ENCODE data around the gene RUSC1.
"Not testable (repeated sequence)": the region's sequence is repeated elsewhere in the genome, so short reads cannot be mapped to it uniquely, and the experiment has no call there.

Gene RUSC1, protein sequence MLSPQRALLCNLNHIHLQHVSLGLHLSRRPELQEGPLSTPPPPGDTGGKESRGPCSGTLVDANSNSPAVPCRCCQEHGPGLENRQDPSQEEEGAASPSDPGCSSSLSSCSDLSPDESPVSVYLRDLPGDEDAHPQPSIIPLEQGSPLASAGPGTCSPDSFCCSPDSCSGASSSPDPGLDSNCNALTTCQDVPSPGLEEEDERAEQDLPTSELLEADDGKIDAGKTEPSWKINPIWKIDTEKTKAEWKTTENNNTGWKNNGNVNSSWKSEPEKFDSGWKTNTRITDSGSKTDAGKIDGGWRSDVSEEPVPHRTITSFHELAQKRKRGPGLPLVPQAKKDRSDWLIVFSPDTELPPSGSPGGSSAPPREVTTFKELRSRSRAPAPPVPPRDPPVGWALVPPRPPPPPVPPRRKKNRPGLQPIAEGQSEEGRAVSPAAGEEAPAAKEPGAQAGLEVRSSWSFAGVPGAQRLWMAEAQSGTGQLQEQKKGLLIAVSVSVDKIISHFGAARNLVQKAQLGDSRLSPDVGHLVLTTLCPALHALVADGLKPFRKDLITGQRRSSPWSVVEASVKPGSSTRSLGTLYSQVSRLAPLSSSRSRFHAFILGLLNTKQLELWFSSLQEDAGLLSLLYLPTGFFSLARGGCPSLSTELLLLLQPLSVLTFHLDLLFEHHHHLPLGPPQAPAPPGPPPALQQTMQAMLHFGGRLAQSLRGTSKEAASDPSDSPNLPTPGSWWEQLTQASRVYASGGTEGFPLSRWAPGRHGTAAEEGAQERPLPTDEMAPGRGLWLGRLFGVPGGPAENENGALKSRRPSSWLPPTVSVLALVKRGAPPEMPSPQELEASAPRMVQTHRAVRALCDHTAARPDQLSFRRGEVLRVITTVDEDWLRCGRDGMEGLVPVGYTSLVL

DNA sequence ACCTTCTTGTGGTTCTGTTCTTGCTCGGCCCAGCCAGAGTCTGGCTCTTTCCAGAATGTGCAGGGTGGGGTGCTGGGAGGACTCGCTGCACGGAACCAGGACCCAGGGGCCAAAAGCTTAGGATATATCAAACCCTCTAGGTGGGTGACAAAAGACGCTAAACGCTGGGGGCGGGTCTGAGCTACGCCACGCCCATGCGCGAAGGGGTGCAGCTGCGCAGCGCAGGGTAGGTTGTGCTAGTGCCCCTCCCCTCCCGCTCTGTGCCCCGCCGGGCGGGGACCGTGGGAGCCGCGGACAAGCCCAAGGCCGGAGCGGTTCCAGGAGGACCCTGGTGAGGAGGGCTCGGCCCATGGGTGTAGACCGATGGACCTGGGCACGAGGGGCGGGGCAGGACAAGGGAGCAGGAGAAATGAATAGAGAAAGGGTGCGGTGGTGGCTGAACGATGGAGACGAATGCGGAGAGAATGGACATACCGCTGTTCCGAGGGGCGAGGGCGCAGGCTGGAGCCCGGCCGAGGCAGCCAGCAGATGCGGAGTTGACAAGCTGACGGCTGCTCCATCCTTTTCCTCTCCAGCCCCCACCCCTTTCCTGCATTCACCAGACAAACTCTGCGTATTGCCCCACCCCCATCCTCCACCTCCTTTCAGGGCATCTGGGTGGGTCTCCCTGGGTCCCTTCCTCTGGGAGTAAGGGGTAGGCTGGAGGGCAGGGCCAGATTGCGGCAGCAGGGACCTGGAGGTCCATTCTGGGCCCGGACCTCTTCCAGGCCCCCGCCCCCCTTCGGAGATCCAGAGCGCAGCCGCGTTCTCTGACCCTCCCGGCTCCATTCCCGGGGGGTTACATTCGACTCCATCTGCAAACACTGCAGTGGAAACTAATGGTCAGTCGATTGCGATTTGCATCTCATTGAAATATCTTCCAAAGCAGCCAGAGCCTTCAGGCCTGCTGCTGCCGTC lies at the start of gene RUSC1:
Gene RUSC1, plus strand, starts transcription at position 234 of the 957 bp plus-strand sequence. CDS start 880 bp downstream, outside the sequence.
- peak; percentile 40 for DNase-seq (ENCODE audit: low read depth, low spot score)

DNA sequence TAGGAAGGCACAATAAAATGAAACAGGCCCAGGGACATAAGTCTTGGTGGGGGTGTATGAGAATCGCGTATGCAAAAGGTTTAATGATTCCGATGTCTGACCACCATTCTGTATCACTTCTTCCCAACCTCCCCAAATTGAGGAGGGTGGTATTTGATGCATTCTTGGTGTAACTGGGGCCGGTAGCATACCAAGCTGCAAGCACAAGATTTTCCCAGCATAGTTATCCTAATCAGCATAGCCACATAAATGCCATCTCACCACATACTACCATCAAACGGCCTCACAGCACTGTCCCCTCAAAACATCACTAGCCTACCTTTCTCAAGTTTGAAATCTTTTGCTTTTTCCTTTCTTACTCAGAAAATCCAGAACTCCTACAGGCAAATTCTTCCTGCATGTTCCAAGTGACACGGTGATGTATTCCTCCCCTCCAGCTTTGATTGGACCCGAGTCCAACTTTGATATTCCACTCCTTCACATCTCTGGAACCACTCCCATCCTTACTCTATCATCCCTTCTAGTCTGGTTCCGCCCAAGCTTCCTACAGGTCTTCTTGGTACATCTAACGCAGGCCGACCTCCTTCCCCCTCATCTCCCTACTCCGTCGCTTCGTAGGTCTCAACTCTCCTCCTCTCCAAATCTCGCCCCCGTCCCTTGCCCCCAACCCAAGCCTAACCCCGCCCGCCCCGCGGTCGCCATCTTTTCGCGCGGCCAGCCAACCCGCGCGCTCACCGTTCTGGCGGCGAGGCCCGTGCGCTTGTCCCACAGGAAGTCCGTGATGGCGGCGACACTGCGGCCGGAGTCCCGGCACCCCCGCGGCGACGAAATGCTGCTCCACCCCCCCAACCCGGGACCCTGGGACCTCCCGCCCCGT lies 48.0 kb upstream of the RUSC1 start:
- no peak for DNase-seq (ENCODE audit: low read depth, low spot score)

GRCh38 chr1:155273343-155274245 lies 47.1 kb upstream of the RUSC1 start, which contains the start of gene CLK2:
Gene CLK2, minus strand, starts transcription at chr1:155273504. Its CDS starts 2,527 bp downstream, at chr1:155270977.
- peak; percentile 95 for DNase-seq (ENCODE audit: low read depth, low spot score)

- DNase-seq (ENCODE audit: low read depth, low spot score), result peak; percentile 88
Measured at GRCh38 chr1:155277070-155277901, 43.4 kb upstream of the RUSC1 start, which contains the start of gene HCN3. Gene HCN3, plus strand, starts transcription at chr1:155277463. Its CDS starts 128 bp downstream, at chr1:155277591.

DNA sequence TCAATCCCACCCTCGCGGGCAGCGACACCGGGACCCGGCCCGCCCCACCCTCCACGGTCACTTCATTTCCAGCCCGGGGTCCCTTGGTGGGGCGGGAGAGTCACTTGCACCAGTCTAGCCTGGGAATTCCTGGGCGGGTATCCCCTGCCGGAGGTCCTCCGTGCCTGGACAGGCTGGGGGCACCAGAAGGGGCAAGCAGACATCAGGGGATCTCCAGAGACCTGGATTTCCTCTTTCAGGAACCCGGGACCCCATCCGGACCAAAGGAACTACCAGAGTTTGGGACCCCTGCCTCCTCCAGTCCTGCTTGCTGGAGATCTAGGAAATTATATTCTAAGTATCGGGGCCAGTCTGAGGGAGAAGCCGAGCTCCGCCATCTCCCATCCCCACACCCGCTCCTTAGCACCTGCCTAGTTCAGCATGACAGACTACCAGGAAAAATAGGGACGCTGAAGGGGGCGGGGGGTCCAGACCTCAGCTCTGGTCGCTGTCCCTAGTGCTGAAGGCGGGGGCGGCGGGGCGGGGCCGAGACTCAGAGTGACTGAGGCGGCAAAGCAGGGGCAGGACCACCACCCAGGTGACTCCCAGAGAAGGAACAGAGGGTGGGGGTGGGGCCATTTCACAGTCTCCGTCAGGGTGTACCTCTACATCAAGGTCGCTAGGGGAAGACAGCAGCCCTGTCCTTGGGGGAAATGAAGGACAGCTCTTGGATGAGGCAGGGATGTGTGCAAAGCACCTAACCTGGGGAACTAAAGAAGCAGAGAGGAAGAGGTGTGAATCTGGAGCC lies 42.6 kb upstream of the RUSC1 start:
- DNase-seq (ENCODE audit: low read depth, low spot score), result peak; percentile 56

GRCh38 chr1:155278689-155279160 lies 42.0 kb upstream of the RUSC1 start:
- no peak for DNase-seq (ENCODE audit: low read depth, low spot score)

- no peak for DNase-seq (ENCODE audit: low read depth, low spot score)
Measured at GRCh38 chr1:155279268-155279667, 41.4 kb upstream of the RUSC1 start.

DNA sequence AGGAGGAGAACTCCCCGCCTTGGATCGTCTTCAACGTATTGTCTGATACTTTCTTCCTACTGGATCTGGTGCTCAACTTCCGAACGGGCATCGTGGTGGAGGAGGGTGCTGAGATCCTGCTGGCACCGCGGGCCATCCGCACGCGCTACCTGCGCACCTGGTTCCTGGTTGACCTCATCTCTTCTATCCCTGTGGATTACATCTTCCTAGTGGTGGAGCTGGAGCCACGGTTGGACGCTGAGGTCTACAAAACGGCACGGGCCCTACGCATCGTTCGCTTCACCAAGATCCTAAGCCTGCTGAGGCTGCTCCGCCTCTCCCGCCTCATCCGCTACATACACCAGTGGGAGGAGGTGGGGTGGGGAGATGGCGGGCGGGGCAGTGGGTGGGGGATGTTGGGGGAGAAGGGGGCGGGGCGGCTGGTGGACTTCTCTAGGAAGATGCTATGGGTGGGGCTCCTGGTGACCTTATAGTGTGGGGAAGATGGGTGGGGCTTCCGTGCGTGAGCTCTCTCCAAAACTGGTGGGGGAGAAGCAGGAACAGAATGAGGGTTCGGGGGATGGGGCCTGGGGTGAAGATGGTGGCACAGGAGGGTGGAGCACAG lies 38.1 kb upstream of the RUSC1 start:
- no peak for DNase-seq (ENCODE audit: low read depth, low spot score)

GRCh38 chr1:155284476-155284875 lies 36.2 kb upstream of the RUSC1 start:
- no peak for DNase-seq (ENCODE audit: low read depth, low spot score)

DNA sequence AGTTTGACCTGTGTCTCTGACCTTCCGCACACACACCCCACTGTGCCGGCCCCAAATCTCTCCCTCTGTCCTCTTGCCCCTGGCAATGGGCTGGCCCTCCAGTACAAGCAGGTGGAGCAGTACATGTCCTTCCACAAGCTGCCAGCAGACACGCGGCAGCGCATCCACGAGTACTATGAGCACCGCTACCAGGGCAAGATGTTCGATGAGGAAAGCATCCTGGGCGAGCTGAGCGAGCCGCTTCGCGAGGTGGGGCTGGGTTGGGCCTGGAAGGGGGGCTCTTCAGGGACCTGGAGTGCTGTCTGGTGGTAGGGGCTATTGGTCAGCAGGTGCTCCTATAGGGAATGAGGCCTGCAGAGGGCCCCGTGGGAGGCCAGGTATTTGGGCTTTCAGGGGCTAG lies 35.6 kb upstream of the RUSC1 start:
- DNase-seq (ENCODE audit: low read depth, low spot score), result no peak

- DNase-seq (ENCODE audit: low read depth, low spot score), result no peak
Measured at GRCh38 chr1:155285631-155286044, 35.1 kb upstream of the RUSC1 start.

DNA sequence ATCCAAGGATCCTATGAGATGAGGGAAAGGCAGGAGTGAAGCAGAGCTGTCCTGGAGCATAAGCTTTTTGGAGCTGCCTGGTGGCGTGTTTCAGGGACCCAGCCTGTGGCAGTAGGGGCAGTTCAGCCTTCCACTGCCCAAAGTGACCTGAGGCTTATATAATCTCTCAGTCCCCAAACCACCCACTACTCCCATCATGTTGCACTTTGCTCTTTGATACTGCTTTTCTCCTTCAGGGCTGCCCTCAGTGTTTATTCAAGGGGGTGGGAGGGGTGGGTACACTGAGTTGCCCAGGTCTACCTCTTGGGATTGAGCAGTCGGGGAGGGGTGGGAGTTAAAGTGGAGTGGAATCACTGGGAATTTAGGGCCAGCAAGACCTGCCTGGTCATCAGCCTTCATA lies 34.1 kb upstream of the RUSC1 start:
- no peak for DNase-seq (ENCODE audit: low read depth, low spot score)

DNA sequence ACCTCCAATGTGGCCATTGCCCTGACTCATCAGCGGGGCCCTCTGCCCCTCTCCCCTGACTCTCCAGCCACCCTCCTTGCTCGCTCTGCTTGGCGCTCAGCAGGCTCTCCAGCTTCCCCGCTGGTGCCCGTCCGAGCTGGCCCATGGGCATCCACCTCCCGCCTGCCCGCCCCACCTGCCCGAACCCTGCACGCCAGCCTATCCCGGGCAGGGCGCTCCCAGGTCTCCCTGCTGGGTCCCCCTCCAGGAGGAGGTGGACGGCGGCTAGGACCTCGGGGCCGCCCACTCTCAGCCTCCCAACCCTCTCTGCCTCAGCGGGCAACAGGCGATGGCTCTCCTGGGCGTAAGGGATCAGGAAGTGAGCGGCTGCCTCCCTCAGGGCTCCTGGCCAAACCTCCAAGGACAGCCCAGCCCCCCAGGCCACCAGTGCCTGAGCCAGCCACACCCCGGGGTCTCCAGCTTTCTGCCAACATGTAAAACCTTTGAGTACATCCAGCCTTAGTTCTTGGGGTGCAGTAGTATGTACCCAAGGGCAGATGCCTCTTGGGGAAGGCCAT lies 32.6 kb upstream of the RUSC1 start:
- no peak for DNase-seq (ENCODE audit: low read depth, low spot score)

GRCh38 chr1:155291006-155291405 lies 29.7 kb upstream of the RUSC1 start:
- DNase-seq (ENCODE audit: low read depth, low spot score), result not testable (repeated sequence)

- DNase-seq (ENCODE audit: low read depth, low spot score), result no peak
Measured at GRCh38 chr1:155293086-155293749, 27.5 kb upstream of the RUSC1 start.

Measured in activated naive CD8-positive, alpha-beta T cell treated with anti-CD3 and anti-CD28 coated beads, Interleukin-2, amount 50 U/mL, for 16 hours (primary cell).